Muscle of back (tissue), 13 donors: ENCODE results near the gene CD1C. TPM values are rescaled to one million over a fixed set of nuclear protein-coding genes. Genes with fewer than 3 reads are reported as not detected.
"Not testable (repeated sequence)": the region's sequence is repeated elsewhere in the genome, so short reads cannot be mapped to it uniquely, and the experiment has no call there.

Experiments
- DNase-seq, 3 donors: peaks; one replicate each; pipeline versions ENCODE4 v3.0.0 to v3.0.0-alpha.2; 2013
- long read RNA-seq, 9 donors: transcript quantifications; one replicate each; lab custom pipeline, GENCODE V29; 2026
- polyA plus RNA-seq, 10 donors: library from polyadenylated mRNA; unstranded; fragments of 120-200 nt; gene quantifications; one replicate each; pipeline ENCODE4 v1.2.1, GENCODE V29; 2013; ENCODE audit not compliant: insufficient read length in 10 of 10

The CD1C gene
- 1 to 10 TPM in 7 of 10 donors, under 1 TPM in 3; 0.47 to 1.6 (median 1.2) TPM for polyA plus RNA-seq
- long read RNA-seq, donor 1 = 0 reads
- long read RNA-seq, donor 2 = 0 reads
- long read RNA-seq, donor 3 = 0 reads
- long read RNA-seq, donor 4 = 0 reads
- long read RNA-seq, donor 5 = 0 reads
- long read RNA-seq, donor 6, partial matches to known transcripts = 0 of 1 reads
- long read RNA-seq, donor 6, other reads (novel, unspliced or antisense) = 0 of 1 reads
- long read RNA-seq, donor 7, partial matches to known transcripts = 0 of 1 reads
- long read RNA-seq, donor 7, other reads (novel, unspliced or antisense) = 0 of 1 reads
- long read RNA-seq, donor 8 = 0 reads
- long read RNA-seq, donor 9 = 0 reads

DNA sequence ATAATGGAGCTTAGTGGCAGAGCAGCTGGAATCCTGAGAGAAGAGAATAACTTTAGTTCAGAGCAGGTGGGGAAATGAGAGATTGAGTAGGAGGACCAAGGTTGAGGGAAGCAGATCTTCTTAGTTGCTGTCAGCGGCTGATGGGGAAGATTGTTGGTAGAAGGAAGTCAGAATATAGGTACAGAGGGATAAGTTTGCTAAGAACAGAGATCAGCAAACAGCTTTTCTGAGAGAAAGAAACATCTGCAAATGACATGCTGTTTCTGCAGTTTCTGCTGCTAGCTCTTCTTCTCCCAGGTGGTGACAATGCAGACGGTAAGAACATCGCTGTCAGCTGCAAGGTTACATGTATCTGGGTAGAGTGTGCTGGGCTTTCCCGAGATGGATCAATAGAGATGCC, at the start of gene CD1C:
Gene CD1C, plus strand, starts transcription at position 113 of the 400 bp plus-strand sequence. Its CDS starts 142 bp downstream, at position 255.
- DNase-seq = no peak

DNA sequence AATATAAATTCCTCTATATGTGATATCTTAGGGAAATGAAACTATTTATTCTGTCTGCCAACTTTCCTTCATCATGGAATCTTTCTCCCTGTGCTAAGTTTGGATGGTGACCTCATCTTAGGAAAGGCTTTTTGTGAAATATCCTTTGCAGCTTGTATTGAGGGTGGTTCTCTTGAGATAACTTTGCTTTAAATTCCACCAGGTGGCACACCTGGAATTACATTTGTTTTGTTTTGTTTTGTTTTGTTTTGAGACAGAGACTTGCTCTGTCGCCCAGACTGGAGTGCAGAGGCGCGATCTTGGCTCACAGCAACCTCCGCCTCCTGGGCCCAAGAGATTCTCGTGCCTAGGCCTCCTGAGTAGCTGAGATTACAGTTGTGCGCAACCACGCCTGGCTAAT, 43.1 kb upstream of the CD1C start:
- DNase-seq = peak in 2 of 3 donors; percentile 21 to 34

DNA sequence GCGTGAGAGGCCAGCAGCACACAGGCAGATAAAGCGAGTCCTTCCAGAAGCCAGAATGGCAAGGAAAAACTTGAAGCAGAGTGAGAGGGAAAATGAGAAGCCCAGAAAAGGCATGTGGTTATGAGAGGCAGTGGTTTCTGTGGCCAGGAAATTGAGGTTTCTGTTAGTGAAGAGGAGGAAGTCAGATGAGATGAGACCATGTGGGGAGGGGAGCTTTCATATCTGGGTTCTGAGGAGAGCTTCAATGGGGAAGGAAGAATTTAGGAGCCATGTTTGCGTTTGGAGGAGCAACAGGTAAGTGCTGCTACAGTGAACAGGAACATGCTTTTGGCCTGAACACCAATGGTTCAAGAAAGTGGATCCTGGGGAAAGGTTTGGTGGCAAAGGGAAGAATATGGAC, 41.6 kb upstream of the CD1C start:
- peak in 2 of 3 donors; percentile 28 to 34 for DNase-seq

DNA sequence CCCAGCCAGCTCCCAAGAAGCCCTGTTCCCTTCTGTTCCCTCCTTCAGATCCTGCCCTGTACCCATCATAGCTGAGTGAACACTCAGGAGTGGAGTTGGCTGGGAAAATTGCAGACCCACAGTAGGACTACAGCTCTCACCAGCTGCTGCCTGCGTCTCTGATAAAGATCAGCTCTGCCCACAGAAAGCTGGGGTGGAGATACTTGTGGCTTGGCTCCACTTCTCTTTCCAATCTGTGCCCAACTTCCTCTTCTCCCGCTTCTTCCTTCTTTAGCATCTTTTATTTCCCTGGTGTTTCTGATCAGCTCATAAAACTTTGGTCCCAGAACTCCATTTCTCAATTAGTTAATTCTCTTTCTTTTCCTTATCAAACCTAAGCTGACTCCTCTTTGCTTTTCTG, 41.0 kb upstream of the CD1C start:
- no peak for DNase-seq

- no peak for DNase-seq
Observed at GRCh38 chr1:158249646-158250045, 40.1 kb upstream of the CD1C start.

- no peak for DNase-seq
Observed at GRCh38 chr1:158251163-158251562, 38.6 kb upstream of the CD1C start.

DNA sequence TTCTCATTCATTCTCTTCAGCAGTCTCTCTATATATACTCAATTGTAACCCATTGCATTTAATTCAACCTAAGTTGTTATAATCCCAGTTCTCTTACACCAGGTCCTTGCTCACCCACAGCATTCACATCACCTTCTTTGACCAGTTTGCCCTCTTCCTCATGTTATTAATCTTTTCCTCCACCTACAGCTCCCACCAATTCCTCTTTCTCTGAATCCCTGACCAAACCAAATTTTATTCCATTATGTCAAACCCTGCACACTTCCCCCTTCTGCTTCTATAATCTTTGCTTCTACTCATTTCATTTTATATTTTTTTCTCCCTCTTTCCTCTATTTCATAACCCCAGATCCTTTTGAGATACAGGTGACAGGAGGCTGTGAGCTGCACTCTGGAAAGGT, 34.1 kb upstream of the CD1C start:
- no peak for DNase-seq

DNA sequence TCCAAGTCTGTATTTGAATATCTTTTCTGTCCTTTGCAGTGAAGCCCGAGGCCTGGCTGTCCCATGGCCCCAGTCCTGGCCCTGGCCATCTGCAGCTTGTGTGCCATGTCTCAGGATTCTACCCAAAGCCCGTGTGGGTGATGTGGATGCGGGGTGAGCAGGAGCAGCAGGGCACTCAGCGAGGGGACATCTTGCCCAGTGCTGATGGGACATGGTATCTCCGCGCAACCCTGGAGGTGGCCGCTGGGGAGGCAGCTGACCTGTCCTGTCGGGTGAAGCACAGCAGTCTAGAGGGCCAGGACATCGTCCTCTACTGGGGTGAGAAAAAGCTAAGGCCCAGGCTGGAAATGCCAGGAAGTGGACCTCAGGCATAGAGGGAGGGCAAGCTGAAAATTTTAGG, 33.0 kb upstream of the CD1C start:
- DNase-seq = not testable (repeated sequence)

- no peak for DNase-seq
Observed at GRCh38 chr1:158257888-158258287, 31.8 kb upstream of the CD1C start.

DNA sequence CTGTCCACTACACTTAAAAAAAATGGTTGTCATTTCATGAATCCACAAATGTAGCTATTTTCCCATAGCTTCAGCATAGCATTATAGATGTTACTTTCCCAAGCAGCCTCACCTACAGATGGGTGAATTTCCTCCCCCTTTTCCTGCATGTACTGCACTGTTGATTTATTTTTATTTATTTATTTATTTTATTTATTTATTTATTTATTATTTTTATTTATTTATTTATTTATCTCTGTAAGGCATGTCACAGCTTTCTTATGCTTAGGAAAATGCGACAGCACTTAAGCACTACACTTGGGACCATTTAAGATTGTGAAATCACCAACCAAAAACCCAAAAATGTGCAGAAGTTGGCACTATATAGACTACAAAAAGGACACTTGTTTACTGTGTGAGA, 30.6 kb upstream of the CD1C start:
- DNase-seq = no peak

DNA sequence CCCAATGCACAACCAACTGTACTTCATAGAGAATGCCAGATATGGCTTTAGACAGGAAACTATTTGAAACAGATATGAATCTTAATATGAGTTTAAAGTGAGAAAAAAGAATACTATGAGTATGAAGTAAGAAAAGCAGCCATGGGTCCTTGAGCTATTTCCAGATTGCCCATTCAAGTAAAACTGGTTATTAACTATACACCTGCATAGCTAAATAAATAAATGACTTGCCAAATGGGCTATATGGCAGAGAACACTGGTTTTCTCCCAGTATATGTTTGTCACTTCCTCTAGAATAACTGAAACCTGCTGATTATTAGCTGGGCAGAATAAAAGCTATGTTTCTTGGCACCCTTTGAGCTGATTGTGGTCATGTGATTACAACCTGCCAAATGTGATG, 17.0 kb upstream of the CD1C start:
- no peak for DNase-seq

DNA sequence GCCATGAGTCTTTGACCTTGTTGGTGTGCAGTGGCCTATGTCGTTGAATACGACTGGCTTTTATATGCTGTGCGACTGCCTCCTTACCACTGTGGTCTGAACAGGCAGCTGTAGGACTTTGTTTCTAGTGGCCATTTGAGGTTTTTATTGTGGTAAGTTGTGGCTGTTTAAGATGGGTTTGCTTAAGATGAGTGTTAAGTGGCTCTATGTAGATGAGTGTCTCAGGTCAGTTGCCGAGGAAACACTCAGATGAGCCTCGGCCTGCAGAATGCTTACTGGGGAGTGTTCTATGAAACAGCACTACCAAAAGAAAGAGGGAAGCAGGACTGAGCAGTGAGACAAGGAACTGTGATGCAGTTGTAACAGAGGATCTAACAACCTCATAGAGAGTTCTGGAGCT, 14.9 kb upstream of the CD1C start:
- DNase-seq = no peak

GRCh38 chr1:158282421-158282820, 7.3 kb upstream of the CD1C start:
- not testable (repeated sequence) for DNase-seq

DNA sequence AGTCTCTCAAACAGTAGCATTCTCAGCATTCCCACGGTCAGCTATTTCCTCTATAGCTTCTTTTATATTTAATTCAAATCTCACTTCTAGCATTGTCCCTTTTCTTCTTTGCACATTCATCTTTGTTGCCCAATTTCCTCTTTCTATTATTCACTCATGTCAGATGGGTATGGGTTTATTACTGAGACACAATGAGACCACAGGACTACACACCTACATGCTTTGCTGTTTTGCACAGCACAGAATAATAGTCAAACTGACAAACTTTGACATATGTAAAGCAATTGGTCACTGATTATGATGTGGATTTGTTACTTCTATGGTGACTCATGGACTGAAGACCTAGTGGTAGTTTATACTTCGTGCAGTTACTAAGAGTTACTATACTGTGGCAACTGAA, 5.8 kb upstream of the CD1C start:
- no peak for DNase-seq

GRCh38 chr1:158285756-158286241, 3.9 kb upstream of the CD1C start:
- peak; percentile 9 to 50 (median 23) for DNase-seq

DNA sequence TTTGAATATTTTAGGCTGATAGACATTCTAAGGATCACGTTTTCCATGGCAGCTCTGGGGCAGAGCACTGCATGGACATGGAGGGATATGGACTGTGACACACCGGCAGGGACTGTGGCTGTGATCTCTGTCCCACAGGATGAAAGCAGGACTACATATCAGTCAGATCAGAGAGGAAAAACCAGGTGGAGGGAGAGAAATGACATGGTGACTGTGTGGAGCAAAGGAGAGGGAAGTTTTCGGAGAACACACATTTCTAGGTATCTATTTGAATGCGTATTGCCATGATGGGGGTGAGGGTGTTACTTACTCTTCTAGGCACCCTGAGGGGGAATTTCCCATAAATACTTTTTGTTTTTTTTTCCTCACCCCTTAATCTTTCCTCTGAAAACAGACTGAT, 3.2 kb upstream of the CD1C start:
- DNase-seq = no peak

- DNase-seq = no peak
Observed at GRCh38 chr1:158286941-158287346, 2.8 kb upstream of the CD1C start.

GRCh38 chr1:158290321-158290844, 660 bp downstream of the CD1C start:
- DNase-seq = peak in 1 of 3 donors; percentile 3

GRCh38 chr1:158295791-158296190, 6.1 kb downstream of the CD1C start:
- DNase-seq = no peak

GRCh38 chr1:158310623-158311022, 20.9 kb downstream of the CD1C start:
- no peak for DNase-seq

- DNase-seq = no peak
Observed at GRCh38 chr1:158311066-158311465, 21.3 kb downstream of the CD1C start.

GRCh38 chr1:158323866-158324265, 34.1 kb downstream of the CD1C start:
- DNase-seq = no peak

- DNase-seq = no peak
Observed at GRCh38 chr1:158324395-158324794, 34.7 kb downstream of the CD1C start.

DNA sequence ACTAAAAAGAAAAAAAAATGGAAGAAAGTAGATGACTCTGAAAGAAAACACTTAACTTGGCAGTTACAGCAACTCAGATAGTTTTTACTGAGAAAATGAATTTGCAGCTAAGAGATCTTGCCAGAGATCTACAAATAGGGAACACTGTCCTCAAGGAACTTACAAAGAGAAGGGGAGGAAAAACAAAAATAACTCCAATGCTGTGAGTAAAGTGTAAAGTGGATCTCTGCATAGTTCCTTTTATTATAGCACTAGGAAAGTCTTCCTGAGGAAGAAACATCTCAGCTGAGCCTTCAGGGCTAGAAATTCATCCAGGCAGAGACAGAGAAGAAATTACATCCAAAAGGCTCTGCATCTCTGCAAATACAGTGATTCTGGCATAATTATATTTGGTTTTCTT, 37.8 kb downstream of the CD1C start:
- DNase-seq = no peak
